ENCODE data around the gene PHACTR1.

Gene PHACTR1

GRCh38 chr6:13275435-13275989 is 558.9 kb downstream of the PHACTR1 start:
- DNase-seq (ENCODE audit: low spot score): no peak
- WGBS, 2 donors (ENCODE audit: extremely low coverage in 2 of 2, insufficient read length in 2 of 2, insufficient replicate concordance in 1 of 2): no CpG with 5 or more reads among the region's 8 CpGs

GRCh38 chr6:13277231-13277630 is 560.7 kb downstream of the PHACTR1 start:
- Histone ChIP-seq H2BK12ac (ENCODE audit: low read length) (no peak overlapping the region), H2AFZ (ENCODE audit: low read length) (no peak overlapping the region), H3K4me3 (ENCODE audit: low read length in 2 of 2) (no peak overlapping the region), H3K27me3 (ENCODE audit: control insufficient read depth in 3 of 3, insufficient read depth in 3 of 3, low read depth in 1 of 3, low read length in 3 of 3) (no peaks in the 10 kb centered on the region), H3K27ac (replicated peaks; ENCODE audit: low read length) (no peak overlapping the region), H3K4ac (ENCODE audit: low read length) (no peak overlapping the region), H4K91ac (ENCODE audit: low read depth, low read length, poor library complexity) (no peak overlapping the region), H3K18ac (ENCODE audit: low read length) (no peak overlapping the region), H2BK15ac (ENCODE audit: low read length) (no peak overlapping the region), H3K23ac (ENCODE audit: low read depth, low read length, poor library complexity) (no peak overlapping the region), H3K4me1 (ENCODE audit: control insufficient read depth in 2 of 2, insufficient read depth in 1 of 2, low read depth in 1 of 2, low read length in 2 of 2) (peaks cover 2% of the 10 kb centered on the region in 2 donors), H2BK5ac (ENCODE audit: low read length) (no peak overlapping the region), H2AK5ac (ENCODE audit: low read depth, low read length) (no peak overlapping the region), H3K14ac (ENCODE audit: low read length) (no peak overlapping the region), H3K79me1 (ENCODE audit: low read depth, low read length) (no peaks in the 10 kb centered on the region), H3K9me3 (replicated peaks in 1 of 2; ENCODE audit: control insufficient read depth in 2 of 2, insufficient read depth in 1 of 2, low read depth in 1 of 2, low read length in 2 of 2) (no peaks in the 10 kb centered on the region), H3K9ac (ENCODE audit: low read depth, low read length, poor library complexity) (no peak overlapping the region), H4K8ac (ENCODE audit: low read depth, low read length) (no peak overlapping the region), H3K4me2 (ENCODE audit: insufficient read depth, low read length, poor library complexity, severe bottlenecking) (no peak overlapping the region), H2BK120ac (ENCODE audit: low read depth, low read length) (no peak overlapping the region), H3K36me3 (replicated peaks in 1 of 2; ENCODE audit: control insufficient read depth in 2 of 2, insufficient read depth in 2 of 2, low read length in 2 of 2) (no peaks in the 10 kb centered on the region)
- DNase-seq (ENCODE audit: low spot score): no peak
- no CpG with 5 or more reads among the region's 2 CpGs for WGBS, 2 donors (ENCODE audit: extremely low coverage in 2 of 2, insufficient read length in 2 of 2, insufficient replicate concordance in 1 of 2)

More at GRCh38 chr6:13275435-13275989, 558.9 kb downstream of the PHACTR1 start:
- Histone ChIP-seq H2BK12ac (ENCODE audit: low read length) (no peak overlapping the region), H3K36me3 (replicated peaks in 1 of 2; ENCODE audit: control insufficient read depth in 2 of 2, insufficient read depth in 2 of 2, low read length in 2 of 2) (peaks cover 0 to 1% of the 10 kb centered on the region in 2 donors), H2AFZ (ENCODE audit: low read length) (no peak overlapping the region), H3K4me2 (ENCODE audit: insufficient read depth, low read length, poor library complexity, severe bottlenecking) (no peak overlapping the region), H4K8ac (ENCODE audit: low read depth, low read length) (no peak overlapping the region), H3K4me1 (ENCODE audit: control insufficient read depth in 2 of 2, insufficient read depth in 1 of 2, low read depth in 1 of 2, low read length in 2 of 2) (peaks cover 2% of the 10 kb centered on the region in 2 donors), H2BK5ac (ENCODE audit: low read length) (no peak overlapping the region), H2BK15ac (ENCODE audit: low read length) (no peak overlapping the region), H3K9ac (ENCODE audit: low read depth, low read length, poor library complexity) (no peak overlapping the region), H2AK5ac (ENCODE audit: low read depth, low read length) (no peak overlapping the region), H3K23ac (ENCODE audit: low read depth, low read length, poor library complexity) (no peak overlapping the region), H3K18ac (ENCODE audit: low read length) (no peak overlapping the region), H3K14ac (ENCODE audit: low read length) (no peak overlapping the region), H2BK120ac (ENCODE audit: low read depth, low read length) (no peak overlapping the region), H3K79me1 (ENCODE audit: low read depth, low read length) (no peaks in the 10 kb centered on the region), H3K4me3 (ENCODE audit: low read length in 2 of 2) (no peak overlapping the region), H3K27me3 (ENCODE audit: control insufficient read depth in 3 of 3, insufficient read depth in 3 of 3, low read depth in 1 of 3, low read length in 3 of 3) (no peaks in the 10 kb centered on the region), H3K4ac (ENCODE audit: low read length) (no peak overlapping the region), H3K9me3 (replicated peaks in 1 of 2; ENCODE audit: control insufficient read depth in 2 of 2, insufficient read depth in 1 of 2, low read depth in 1 of 2, low read length in 2 of 2) (no peaks in the 10 kb centered on the region), H4K91ac (ENCODE audit: low read depth, low read length, poor library complexity) (no peak overlapping the region), H3K27ac (replicated peaks; ENCODE audit: low read length) (no peak overlapping the region)

- Histone ChIP-seq H3K27me3 (ENCODE audit: control insufficient read depth in 3 of 3, insufficient read depth in 3 of 3, low read depth in 1 of 3, low read length in 3 of 3) (no peaks in the 10 kb centered on the region), H4K91ac (ENCODE audit: low read depth, low read length, poor library complexity) (no peak overlapping the region), H3K4me1 (ENCODE audit: control insufficient read depth in 2 of 2, insufficient read depth in 1 of 2, low read depth in 1 of 2, low read length in 2 of 2) (peaks cover 1 to 2% of the 10 kb centered on the region in 2 donors), H3K14ac (ENCODE audit: low read length) (no peak overlapping the region), H4K8ac (ENCODE audit: low read depth, low read length) (no peak overlapping the region), H2AK5ac (ENCODE audit: low read depth, low read length) (no peak overlapping the region), H3K4ac (ENCODE audit: low read length) (no peak overlapping the region), H2BK15ac (ENCODE audit: low read length) (no peak overlapping the region), H3K36me3 (replicated peaks in 1 of 2; ENCODE audit: control insufficient read depth in 2 of 2, insufficient read depth in 2 of 2, low read length in 2 of 2) (no peaks in the 10 kb centered on the region), H2BK5ac (ENCODE audit: low read length) (no peak overlapping the region), H3K4me3 (ENCODE audit: low read length in 2 of 2) (no peak overlapping the region), H2BK120ac (ENCODE audit: low read depth, low read length) (no peak overlapping the region), H3K9ac (ENCODE audit: low read depth, low read length, poor library complexity) (no peak overlapping the region), H3K27ac (replicated peaks; ENCODE audit: low read length) (no peak overlapping the region), H2BK12ac (ENCODE audit: low read length) (no peak overlapping the region), H2AFZ (ENCODE audit: low read length) (no peak overlapping the region), H3K79me1 (ENCODE audit: low read depth, low read length) (no peaks in the 10 kb centered on the region), H3K4me2 (ENCODE audit: insufficient read depth, low read length, poor library complexity, severe bottlenecking) (no peak overlapping the region), H3K18ac (ENCODE audit: low read length) (no peak overlapping the region), H3K9me3 (replicated peaks in 1 of 2; ENCODE audit: control insufficient read depth in 2 of 2, insufficient read depth in 1 of 2, low read depth in 1 of 2, low read length in 2 of 2) (no peaks in the 10 kb centered on the region), H3K23ac (ENCODE audit: low read depth, low read length, poor library complexity) (no peak overlapping the region)
- DNase-seq (ENCODE audit: low spot score): no peak
- no CpG with 5 or more reads among the region's 3 CpGs for WGBS, 2 donors (ENCODE audit: extremely low coverage in 2 of 2, insufficient read length in 2 of 2, insufficient replicate concordance in 1 of 2)
These were observed 561.6 kb downstream of the PHACTR1 start for GRCh38 chr6:13278164-13278563.

GRCh38 chr6:13278991-13279390 is 562.4 kb downstream of the PHACTR1 start:
- Histone ChIP-seq H3K18ac (ENCODE audit: low read length) (no peak overlapping the region), H4K8ac (ENCODE audit: low read depth, low read length) (no peak overlapping the region), H3K9me3 (replicated peaks in 1 of 2; ENCODE audit: control insufficient read depth in 2 of 2, insufficient read depth in 1 of 2, low read depth in 1 of 2, low read length in 2 of 2) (no peaks in the 10 kb centered on the region), H3K27ac (replicated peaks; ENCODE audit: low read length) (no peak overlapping the region), H3K14ac (ENCODE audit: low read length) (no peak overlapping the region), H2BK15ac (ENCODE audit: low read length) (no peak overlapping the region), H3K27me3 (ENCODE audit: control insufficient read depth in 3 of 3, insufficient read depth in 3 of 3, low read depth in 1 of 3, low read length in 3 of 3) (no peaks in the 10 kb centered on the region), H3K9ac (ENCODE audit: low read depth, low read length, poor library complexity) (no peak overlapping the region), H2BK5ac (ENCODE audit: low read length) (no peak overlapping the region), H2BK120ac (ENCODE audit: low read depth, low read length) (no peak overlapping the region), H3K4ac (ENCODE audit: low read length) (no peak overlapping the region), H3K79me1 (ENCODE audit: low read depth, low read length) (no peaks in the 10 kb centered on the region), H2AFZ (ENCODE audit: low read length) (no peak overlapping the region), H3K4me1 (ENCODE audit: control insufficient read depth in 2 of 2, insufficient read depth in 1 of 2, low read depth in 1 of 2, low read length in 2 of 2) (peaks cover 0 to 4% of the 10 kb centered on the region in 2 donors), H4K91ac (ENCODE audit: low read depth, low read length, poor library complexity) (no peak overlapping the region), H3K36me3 (replicated peaks in 1 of 2; ENCODE audit: control insufficient read depth in 2 of 2, insufficient read depth in 2 of 2, low read length in 2 of 2) (no peaks in the 10 kb centered on the region), H3K4me3 (ENCODE audit: low read length in 2 of 2) (no peak overlapping the region), H3K4me2 (ENCODE audit: insufficient read depth, low read length, poor library complexity, severe bottlenecking) (no peak overlapping the region), H2BK12ac (ENCODE audit: low read length) (no peak overlapping the region), H2AK5ac (ENCODE audit: low read depth, low read length) (no peak overlapping the region), H3K23ac (ENCODE audit: low read depth, low read length, poor library complexity) (no peak overlapping the region)
- WGBS, 2 donors (ENCODE audit: extremely low coverage in 2 of 2, insufficient read length in 2 of 2, insufficient replicate concordance in 1 of 2): no CpG with 5 or more reads among the region's 4 CpGs
- DNase-seq (ENCODE audit: low spot score): no peak
